ENCODE data around the gene GLOD4. TPM values are rescaled to one million over a fixed set of nuclear protein-coding genes. Genes with fewer than 3 reads are reported as not detected.
A peak's percentile ranks its signal among the peaks of the same experiment; 100 is the strongest.
"Not testable (repeated sequence)": the region's sequence is repeated elsewhere in the genome, so short reads cannot be mapped to it uniquely, and the experiment has no call there.

GLOD4 gene, protein sequence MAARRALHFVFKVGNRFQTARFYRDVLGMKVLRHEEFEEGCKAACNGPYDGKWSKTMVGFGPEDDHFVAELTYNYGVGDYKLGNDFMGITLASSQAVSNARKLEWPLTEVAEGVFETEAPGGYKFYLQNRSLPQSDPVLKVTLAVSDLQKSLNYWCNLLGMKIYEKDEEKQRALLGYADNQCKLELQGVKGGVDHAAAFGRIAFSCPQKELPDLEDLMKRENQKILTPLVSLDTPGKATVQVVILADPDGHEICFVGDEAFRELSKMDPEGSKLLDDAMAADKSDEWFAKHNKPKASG
- total RNA-seq (2014; rRNA removed) = 33.8 and 40.6 TPM in 2 replicates
- percentile 67 among the genes with signal in this experiment for Bru-seq, nascent RNA
- BruChase-seq, experiment 1, labeled RNA remaining after a 6-hour chase = percentile 79 among the genes with signal in this experiment
- percentile 77 among the genes with signal in this experiment for BruChase-seq, experiment 2, labeled RNA remaining after a 2-hour chase
- long read RNA-seq, transcript GLOD4-202 (9 exons, 2,059 nt) = major isoform, 100 of 116 reads
- long read RNA-seq, partial matches to known transcripts = 6 of 116 reads
- long read RNA-seq, other reads (novel, unspliced or antisense) = 8 of 116 reads

DNA sequence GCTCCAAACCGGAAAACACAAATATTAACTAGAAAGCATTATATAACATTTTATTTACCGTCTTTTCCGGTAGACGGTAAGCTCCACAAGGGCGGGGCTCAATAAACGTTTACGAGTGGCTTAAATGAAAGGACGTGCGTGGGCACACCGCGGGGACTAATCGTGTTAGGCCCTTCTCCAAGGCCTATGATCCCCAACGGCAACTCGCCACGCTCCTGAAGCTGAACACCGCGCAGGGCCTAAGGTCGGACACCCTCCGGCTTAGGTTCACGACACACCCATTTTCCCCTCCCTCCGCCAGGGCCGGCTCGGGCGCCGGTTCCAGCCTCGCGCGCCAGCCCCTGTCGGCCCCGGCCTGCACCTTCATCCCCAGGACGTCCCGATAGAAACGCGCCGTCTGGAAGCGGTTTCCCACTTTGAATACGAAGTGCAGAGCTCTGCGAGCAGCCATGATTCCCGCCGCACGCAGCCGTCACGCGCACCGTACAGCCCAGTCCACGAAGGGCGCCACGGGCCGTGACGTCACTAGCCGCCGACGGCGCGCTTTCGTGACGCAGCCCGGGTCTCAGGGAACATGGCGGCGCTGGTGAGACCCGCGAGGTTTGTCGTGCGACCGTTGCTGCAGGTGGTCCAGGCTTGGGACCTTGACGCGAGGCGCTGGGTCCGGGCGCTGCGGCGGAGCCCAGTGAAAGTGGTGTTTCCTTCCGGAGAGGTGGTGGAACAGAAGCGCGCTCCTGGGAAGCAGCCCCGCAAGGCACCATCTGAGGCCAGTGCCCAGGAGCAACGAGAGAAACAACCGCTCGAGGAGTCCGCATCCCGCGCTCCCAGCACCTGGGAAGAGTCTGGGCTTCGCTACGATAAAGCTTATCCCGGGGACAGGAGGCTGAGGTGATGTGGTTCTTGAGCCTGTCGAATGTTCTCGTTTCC, at the start of gene GLOD4, which contains the start of gene MRM3:
TSS of gene GLOD4 (minus strand) at position 476 of the 927 bp plus-strand sequence. CDS start at position 451, 25 bp downstream.
TSS of gene MRM3 (plus strand) at position 549 of the 927 bp plus-strand sequence. CDS start at position 575, 26 bp downstream.
- Histone ChIP-seq H3K79me2 (ENCODE audit: low read length) (peaks cover 71% of the 10 kb centered on the region), H3K9ac (ENCODE audit: low read length) (peak within 1 kb of the TSS; percentile 96), H3K9me3 (ENCODE audit: low read length) (no peaks in the 10 kb centered on the region), H3K27ac (ENCODE audit: low read length) (peak within 1 kb of the TSS; percentile 47), H3K4me1 (ENCODE audit: insufficient read depth, low read length) (peaks cover 12% of the 10 kb centered on the region; the same call in 1 of the 2 replicates), H3K4me2 (ENCODE audit: low read length) (peak within 1 kb of the TSS; percentile 97), H3K36me3 (ENCODE audit: low read depth, low read length) (peaks cover 10% of the 10 kb centered on the region; the same call in 1 of the 2 replicates), H4K20me1 (ENCODE audit: low read length) (0 out of 2 replicates have a peak, but pooled peaks cover 4% of the 10 kb centered on the region), H3K9me2 (replicated peaks; ENCODE audit: low read length) (no peaks in the 10 kb centered on the region), H3F3A (ENCODE audit: low read length, unreplicated experiment) (no peaks in the 10 kb centered on the region), H3K4me3 (ENCODE audit: low read length) (peak within 1 kb of the TSS; percentile 89), H3K27me3 (ENCODE audit: low read length) (no peaks in the 10 kb centered on the region), H2AFZ (ENCODE audit: low read length) (peak within 1 kb of the TSS; percentile 84)
- peak; percentile 84 for DNase-seq
- intact Hi-C loops (cut with micrococcal nuclease) = no loop called here
- POLR2A ChIA-PET (ENCODE audit: unreplicated experiment) = no interaction called here
- peak; percentile 91 for ATAC-seq
- BruUV-seq (replicated peaks) = TSS peak; percentile 72
- no peak for TF ChIP-seq EZH2 (IDR thresholded peaks at IDR 0.05; ENCODE audit: low read length, unreplicated experiment)
- CTCF ChIA-PET = interaction anchor here (0.6 to 1.4 kb wide), 3 partner anchors 22 to 97 kb away, joined by 3 read pairs; no protein-coding TSS in a partner anchor

DNA sequence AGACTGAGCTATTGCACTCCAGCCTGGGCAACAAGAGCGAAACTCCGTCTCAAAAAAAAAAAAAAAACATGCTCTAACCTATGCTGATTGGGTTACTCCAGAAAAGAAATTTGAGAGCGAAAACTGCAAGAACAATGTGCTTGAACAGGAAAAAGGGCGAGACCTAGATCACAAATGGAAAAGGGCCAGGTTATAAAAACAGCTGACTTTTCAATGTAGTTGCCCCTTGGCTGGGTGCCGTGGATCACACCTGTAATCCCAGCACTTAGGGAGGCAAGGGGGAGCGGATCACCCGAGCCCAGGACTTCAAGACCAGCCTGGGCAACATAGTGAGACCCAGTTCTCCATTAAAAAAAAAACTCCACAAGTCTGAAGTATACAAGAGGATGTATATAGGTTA, 48.9 kb upstream of the GLOD4 start:
- H3K4me1 ChIP-seq (ENCODE audit: insufficient read depth, low read length) = no peaks in the 10 kb centered on the region
- no peak overlapping the region for H2AFZ ChIP-seq (ENCODE audit: low read length)
- intact Hi-C loops (cut with micrococcal nuclease) = no loop called here
- ChIA-PET POLR2A (ENCODE audit: unreplicated experiment) (no interaction called here), CTCF (interaction anchor here (0.6 kb wide), 1 partner anchor 24 kb away, joined by 4 read pairs; no protein-coding TSS in a partner anchor)
- TF ChIP-seq EZH2 (IDR thresholded peaks at IDR 0.05; ENCODE audit: low read length, unreplicated experiment) (no peak), EZH2phosphoT487 (IDR thresholded peaks at IDR 0.05; ENCODE audit: borderline replicate concordance, low read length) (no peak)
- TF ChIP-seq, protein P1, sequence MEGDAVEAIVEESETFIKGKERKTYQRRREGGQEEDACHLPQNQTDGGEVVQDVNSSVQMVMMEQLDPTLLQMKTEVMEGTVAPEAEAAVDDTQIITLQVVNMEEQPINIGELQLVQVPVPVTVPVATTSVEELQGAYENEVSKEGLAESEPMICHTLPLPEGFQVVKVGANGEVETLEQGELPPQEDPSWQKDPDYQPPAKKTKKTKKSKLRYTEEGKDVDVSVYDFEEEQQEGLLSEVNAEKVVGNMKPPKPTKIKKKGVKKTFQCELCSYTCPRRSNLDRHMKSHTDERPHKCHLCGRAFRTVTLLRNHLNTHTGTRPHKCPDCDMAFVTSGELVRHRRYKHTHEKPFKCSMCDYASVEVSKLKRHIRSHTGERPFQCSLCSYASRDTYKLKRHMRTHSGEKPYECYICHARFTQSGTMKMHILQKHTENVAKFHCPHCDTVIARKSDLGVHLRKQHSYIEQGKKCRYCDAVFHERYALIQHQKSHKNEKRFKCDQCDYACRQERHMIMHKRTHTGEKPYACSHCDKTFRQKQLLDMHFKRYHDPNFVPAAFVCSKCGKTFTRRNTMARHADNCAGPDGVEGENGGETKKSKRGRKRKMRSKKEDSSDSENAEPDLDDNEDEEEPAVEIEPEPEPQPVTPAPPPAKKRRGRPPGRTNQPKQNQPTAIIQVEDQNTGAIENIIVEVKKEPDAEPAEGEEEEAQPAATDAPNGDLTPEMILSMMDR (conservative IDR thresholded peaks at IDR 0.05; ENCODE audit: low read depth, low read length) = no peak
- H3K4me3 ChIP-seq (ENCODE audit: low read length) = no peak overlapping the region
- no peaks in the 10 kb centered on the region for H3K79me2 ChIP-seq (ENCODE audit: low read length)
- no TSS peak for BruUV-seq (replicated peaks)
- no peaks in the 10 kb centered on the region for H3F3A ChIP-seq (ENCODE audit: low read length, unreplicated experiment)
- H3K4me2 ChIP-seq (ENCODE audit: low read length) = no peak overlapping the region
- no peaks in the 10 kb centered on the region for H3K9me2 ChIP-seq (replicated peaks; ENCODE audit: low read length)
- H3K36me3 ChIP-seq (ENCODE audit: low read depth, low read length) = no peaks in the 10 kb centered on the region
- H4K20me1 ChIP-seq (ENCODE audit: low read length) = no peaks in the 10 kb centered on the region
- no peaks in the 10 kb centered on the region for H3K9me3 ChIP-seq (ENCODE audit: low read length)
- no peak overlapping the region for H3K9ac ChIP-seq (ENCODE audit: low read length)
- no peak overlapping the region for H3K27ac ChIP-seq (ENCODE audit: low read length)
- no peak for ATAC-seq
- H3K27me3 ChIP-seq (ENCODE audit: low read length) = no peaks in the 10 kb centered on the region
- no peak for DNase-seq

DNA sequence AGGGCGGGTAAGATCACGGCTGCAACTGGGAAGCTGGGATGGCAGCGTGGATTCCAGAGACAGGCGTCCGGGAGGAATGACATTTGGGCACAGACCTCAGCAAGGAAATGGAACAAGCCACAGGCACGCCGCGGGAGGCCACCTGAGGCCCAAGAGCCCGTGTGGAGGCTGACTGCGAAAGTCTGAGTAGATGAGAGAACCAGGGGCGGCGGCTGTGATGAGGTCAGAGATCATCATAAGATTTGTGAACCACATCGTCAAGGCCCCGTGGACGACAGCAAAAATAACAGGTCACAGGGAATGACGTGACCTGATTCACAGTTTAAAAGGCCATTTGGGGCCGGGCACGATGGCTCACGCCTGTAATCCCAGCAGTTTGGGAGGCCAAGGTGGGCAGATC, 48.3 kb upstream of the GLOD4 start:
- ChIA-PET CTCF (interaction anchor here (0.6 kb wide), 1 partner anchor 24 kb away, joined by 4 read pairs; no protein-coding TSS in a partner anchor), POLR2A (ENCODE audit: unreplicated experiment) (no interaction called here)
- no peaks in the 10 kb centered on the region for H3K36me3 ChIP-seq (ENCODE audit: low read depth, low read length)
- no peaks in the 10 kb centered on the region for H3K9me3 ChIP-seq (ENCODE audit: low read length)
- H3K4me2 ChIP-seq (ENCODE audit: low read length) = no peak overlapping the region
- H2AFZ ChIP-seq (ENCODE audit: low read length) = no peak overlapping the region
- H3K9ac ChIP-seq (ENCODE audit: low read length) = no peak overlapping the region
- H3K9me2 ChIP-seq (replicated peaks; ENCODE audit: low read length) = no peaks in the 10 kb centered on the region
- no peaks in the 10 kb centered on the region for H3F3A ChIP-seq (ENCODE audit: low read length, unreplicated experiment)
- ATAC-seq (no peak), DNase-seq (no peak)
- no peak overlapping the region for H3K27ac ChIP-seq (ENCODE audit: low read length)
- intact Hi-C loops (cut with micrococcal nuclease) = no loop called here
- H4K20me1 ChIP-seq (ENCODE audit: low read length) = no peaks in the 10 kb centered on the region
- BruUV-seq (replicated peaks) = no TSS peak
- no peaks in the 10 kb centered on the region for H3K4me1 ChIP-seq (ENCODE audit: insufficient read depth, low read length)
- TF ChIP-seq, protein P1 (conservative IDR thresholded peaks at IDR 0.05; ENCODE audit: low read depth, low read length) = no peak
- TF ChIP-seq EZH2phosphoT487 (IDR thresholded peaks at IDR 0.05; ENCODE audit: borderline replicate concordance, low read length) = no peak
- no peak for TF ChIP-seq EZH2 (IDR thresholded peaks at IDR 0.05; ENCODE audit: low read length, unreplicated experiment)
- H3K79me2 ChIP-seq (ENCODE audit: low read length) = no peaks in the 10 kb centered on the region
- H3K27me3 ChIP-seq (ENCODE audit: low read length) = no peaks in the 10 kb centered on the region
- H3K4me3 ChIP-seq (ENCODE audit: low read length) = no peak overlapping the region

DNA sequence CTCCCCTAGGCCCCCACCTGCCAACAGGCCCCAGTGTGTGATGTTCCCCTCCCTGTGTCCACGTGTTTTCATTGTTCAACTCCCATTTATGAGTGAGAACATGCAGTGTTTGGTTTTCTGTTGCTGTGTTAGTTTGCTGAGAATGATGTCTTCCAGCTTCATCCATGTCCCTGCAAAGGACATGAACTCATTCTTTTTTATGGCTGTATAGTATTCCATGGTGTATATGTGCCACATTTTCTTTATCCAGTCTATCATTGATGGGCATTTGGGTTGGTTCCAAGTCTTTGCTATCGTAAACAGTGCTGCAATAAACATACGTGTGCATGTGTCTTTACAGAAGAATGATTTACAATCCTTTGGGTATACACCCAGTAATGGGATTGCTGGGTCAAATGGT, 47.5 kb upstream of the GLOD4 start:
- BruUV-seq (replicated peaks); intact Hi-C loops (cut with micrococcal nuclease); H3K9ac ChIP-seq (ENCODE audit: low read length); H3K9me2 ChIP-seq (replicated peaks; ENCODE audit: low read length); H3K27ac ChIP-seq (ENCODE audit: low read length); H3K9me3 ChIP-seq (ENCODE audit: low read length); H3F3A ChIP-seq (ENCODE audit: low read length, unreplicated experiment); H3K4me3 ChIP-seq (ENCODE audit: low read length); H3K36me3 ChIP-seq (ENCODE audit: low read depth, low read length); H3K4me2 ChIP-seq (ENCODE audit: low read length); H3K27me3 ChIP-seq (ENCODE audit: low read length); DNase-seq; POLR2A ChIA-PET (ENCODE audit: unreplicated experiment); H3K79me2 ChIP-seq (ENCODE audit: low read length); CTCF ChIA-PET; H2AFZ ChIP-seq (ENCODE audit: low read length); H3K4me1 ChIP-seq (ENCODE audit: insufficient read depth, low read length); ATAC-seq; H4K20me1 ChIP-seq (ENCODE audit: low read length): not testable (repeated sequence)
